Measurements from ENCODE around the gene TMEM238.

DNA sequence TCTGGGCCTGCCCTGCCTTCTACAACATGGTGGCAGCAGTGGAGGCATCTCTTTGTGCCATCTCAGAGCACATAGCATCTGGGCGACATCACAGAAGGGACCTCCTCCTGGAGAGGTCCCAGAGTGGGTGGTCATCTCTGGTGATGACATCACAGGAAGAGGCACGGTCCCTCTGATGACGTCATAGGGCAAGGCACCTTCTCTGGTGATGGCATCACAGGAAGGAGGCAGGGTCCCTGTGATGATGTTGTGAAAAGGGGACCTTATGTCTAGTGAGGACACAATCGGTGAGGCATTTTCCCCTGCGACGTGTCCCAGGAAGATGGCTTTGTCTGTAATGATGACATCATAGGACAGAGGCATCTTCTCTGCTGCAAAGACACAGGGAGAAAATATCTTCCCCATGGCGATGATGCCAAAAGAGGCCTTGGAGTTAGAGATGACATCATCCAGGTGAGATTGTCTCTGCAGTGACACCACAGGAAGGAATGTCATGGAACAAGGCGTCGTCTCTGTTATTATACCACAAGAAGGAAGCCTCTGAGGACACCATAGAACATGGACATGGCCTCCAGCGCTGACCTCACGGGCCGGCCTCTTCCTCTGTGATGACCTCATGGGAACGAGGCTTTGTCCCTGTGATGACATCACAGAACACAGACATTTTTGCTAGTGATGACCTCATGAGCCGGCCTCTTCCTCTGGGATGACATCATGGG, 48.3 kb upstream of the TMEM238 start:
- TF ChIP-seq GATA2 (IDR thresholded peaks at IDR 0.05; ENCODE audit: low read depth, low read length) (no peak), GATA3 (IDR thresholded peaks at IDR 0.05; ENCODE audit: low read depth, low read length) (no peak)
